HG02798 (cell line): ENCODE data around the gene KCNG2.

Source experiments
- ATAC-seq: cut with Tn5 transposase; IDR thresholded peaks from one replicate; pipeline ENCODE4 v1.9.1; 2021; ENCODE audit warnings: mild to moderate bottlenecking; ENCODE audit not compliant: unreplicated experiment, poor library complexity

The KCNG2 gene

DNA sequence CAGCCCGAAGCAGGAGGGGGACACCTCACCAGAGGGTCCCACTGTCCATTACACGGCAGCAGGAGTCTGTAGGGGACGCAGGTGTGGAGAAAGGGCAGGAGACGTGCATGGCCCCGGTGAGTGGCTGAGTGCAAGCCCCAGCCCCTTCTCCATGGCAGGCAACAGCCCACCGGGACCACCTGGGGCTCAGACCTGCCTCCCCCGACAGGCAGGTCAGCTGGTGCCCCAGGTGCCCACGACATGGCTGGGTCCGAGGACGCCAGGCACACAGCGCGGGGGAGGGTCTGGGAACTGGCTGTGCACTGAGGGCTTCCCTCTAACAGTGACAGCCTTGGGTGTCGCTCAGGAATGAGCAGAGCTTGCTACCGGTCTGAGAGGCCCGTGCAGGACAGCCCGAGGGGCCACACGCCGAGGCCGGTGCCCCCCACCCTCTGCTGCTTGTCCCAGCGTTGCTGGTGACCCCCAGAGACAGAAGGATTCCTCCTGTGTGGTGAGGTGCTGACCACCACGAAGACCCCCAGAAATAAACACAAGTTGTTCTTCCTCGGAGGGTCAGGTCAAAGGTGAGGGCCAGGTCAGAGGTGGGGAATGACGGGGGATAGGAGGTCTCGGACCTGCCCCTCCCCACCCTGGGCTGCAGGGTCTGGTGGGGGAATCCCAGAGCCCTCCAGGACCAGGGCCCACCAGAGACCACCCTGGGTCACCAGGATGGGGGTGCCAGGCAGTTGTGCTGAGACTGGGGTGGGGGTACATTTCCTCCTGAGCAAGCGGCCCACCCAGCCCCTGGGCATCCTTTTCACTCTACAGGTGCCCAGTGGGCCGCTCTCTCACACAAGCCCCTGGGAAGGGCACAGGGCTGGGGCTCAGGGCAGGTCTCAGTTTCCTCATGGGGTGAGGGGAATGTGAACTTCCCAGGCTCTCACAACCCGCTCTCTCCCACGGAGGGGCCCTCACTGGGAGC is 103.2 kb downstream of the KCNG2 start:
- no peak for ATAC-seq

DNA sequence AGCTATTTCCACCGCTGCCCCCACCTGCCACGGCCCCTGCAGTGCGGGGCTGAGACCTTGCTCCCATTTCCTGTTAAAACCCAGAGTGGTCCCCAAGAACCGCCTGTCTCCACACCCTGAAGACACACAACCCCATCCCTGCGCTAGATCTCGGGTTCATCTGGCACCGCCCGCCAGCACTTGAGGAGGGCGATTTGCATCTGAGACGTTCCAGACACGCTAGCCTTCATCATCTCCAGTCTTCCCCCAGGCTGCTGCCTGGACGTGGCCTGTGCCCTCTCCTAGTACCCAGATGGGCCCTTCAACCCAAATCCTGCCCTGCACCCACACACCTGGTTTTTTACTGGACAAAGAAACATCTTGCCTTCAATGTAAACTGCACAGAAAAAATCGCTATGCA is 103.9 kb downstream of the KCNG2 start:
- no peak for ATAC-seq

DNA sequence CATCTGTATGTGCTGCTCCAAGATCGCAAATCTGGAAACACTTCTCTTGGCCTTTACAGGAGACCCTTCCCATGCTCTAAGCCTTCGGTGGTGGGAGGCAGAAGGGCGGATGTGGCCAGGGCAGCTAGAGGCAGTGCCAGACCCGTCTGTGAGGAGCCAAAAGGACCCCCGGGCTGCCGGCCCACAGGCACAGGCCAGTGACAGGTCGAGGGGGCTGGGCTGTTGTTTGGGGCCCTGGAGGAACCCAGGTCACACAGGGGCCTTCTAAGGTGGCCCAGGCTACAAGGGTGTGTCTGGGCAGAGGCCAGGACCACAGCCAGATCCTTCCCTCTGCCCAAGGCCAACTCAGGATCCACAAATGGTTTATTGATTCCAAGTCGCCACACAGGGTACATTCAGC is 104.3 kb downstream of the KCNG2 start:
- ATAC-seq, result no peak

DNA sequence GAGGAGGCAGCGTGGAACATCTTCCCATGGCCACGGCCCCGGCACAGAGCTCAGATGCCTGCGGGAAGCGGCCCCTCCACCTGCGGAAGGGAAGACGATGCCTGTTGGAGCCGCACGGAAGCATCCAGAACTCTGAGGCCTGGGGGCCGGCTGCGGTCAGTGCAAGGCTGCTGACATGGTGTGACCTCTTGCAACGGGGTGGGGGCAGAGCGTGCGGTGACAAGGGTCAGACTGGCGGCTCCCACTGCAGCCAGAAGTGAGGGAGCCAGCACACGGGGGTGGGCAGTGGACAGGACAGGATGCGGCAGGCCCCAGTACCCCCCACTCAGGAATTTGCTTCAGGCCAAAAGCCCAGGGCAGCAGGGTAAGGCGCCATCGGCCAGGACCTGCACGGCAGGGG is 104.9 kb downstream of the KCNG2 start:
- no peak for ATAC-seq

DNA sequence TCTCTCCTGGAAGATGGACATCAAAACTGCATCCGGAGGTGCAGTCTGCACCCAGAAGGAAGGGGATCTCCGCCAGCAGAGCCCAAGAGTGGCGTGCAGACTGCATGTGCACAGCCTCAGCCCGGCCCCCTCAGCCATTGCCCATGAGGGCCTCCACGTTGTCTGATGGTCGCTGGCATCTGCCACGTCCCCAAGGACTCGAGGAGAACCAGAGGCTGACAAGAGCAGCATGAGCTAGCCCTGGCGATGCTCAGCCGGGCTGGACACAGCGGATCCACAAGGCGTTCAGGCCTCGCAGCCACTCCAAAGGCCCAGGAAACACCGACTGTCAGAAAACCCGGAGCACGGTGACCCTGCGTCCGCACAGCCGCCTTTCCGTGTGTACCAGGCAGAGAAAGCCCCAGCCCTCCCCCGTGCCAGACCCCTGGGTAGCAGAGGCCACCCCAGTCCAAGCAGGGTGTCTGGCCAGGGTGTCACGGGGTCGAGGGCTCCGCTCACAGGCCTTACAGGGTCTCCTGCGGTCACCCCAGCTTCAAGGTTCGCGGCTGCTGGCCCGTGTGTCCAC is 105.4 kb downstream of the KCNG2 start:
- ATAC-seq, result no peak

DNA sequence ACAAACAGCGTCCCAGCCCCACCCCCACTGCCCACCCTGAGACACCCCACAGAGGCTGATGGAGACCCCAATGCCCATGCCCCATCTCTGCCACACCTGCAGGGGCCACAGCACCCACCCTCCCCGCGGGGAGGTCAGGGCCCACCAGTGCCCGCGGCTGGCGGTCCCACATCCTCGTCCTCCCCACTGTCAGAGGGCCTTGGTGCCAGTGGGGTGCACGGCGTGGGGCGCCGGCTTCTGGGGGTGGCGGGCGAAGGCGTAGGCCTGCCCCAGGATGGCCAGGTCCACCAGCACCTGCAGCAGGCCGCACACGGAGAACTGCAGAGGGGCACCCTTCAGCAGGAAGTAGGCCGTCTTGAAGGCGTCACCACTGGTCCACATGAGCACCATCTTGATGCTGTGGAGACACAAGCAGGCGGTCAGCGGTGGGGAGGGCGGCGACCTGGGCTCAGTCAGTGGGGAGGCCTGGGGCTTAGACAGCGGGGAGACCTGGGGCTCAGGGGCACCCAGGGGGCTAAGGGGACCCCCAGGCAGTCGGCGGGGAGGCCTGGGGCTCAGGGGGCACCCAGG is 106.1 kb downstream of the KCNG2 start:
- ATAC-seq, result no peak

DNA sequence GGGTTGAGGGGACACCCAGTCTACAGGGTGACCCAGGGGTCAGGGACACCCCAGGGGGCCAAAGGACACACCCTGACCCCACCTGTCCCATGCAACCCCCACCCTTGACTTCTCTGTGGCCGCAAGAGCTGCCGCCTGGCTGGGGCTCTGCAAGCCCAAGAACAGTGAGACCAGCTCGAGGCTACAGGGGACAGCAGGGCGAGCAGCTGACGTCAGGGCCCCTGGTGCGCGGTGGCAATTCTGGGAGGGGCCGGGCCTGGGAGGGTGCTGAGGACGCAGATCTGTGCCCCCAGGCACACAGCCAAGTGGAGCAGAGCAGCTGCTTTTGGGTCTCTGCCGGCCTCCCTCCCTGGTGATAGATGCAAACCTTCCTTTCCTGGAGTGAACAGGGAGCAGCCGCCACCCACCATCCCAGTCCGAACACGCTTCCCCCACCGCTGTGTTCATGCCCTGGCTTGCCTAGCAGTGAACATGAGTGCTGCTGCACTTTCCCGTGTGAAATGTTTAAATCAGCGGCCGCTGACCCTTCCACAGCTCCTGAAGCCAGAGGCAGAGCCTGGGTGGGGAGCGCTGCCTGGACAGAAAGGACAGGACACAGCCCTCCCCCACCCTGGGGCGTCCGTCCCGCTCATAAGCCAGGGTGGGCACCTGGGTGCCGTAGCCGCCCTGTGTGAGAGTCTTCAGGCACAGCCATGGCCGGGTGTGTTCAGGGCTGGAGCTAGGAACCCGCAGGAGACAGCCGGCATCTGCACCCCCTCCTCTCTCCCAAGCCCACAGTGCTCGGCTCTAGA is 106.8 kb downstream of the KCNG2 start:
- no peak for ATAC-seq

DNA sequence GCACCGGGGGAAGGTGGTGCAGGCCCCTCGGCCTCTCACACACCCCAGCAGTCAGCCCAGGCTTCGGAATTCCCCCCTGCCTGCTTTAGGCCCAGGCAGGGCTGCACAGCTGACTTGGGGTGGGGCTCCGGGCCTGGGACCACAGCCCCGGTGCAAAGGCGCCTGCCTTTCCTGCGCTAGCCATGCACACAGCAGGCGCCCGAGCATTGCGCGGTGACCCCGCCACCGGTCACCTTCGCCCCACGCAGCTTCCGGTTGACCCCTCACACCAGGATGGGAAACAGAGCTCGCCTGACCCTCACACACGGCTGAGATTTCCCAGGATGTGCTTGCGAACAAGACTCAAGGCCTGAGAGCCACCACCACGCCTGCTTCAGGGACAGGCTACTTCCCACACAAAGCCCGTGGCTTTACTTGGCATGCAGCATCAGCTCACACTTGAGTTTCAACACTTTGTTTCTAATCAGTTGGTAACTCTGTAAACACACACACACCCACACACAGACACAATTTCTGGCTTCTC is 107.7 kb downstream of the KCNG2 start:
- no peak for ATAC-seq

DNA sequence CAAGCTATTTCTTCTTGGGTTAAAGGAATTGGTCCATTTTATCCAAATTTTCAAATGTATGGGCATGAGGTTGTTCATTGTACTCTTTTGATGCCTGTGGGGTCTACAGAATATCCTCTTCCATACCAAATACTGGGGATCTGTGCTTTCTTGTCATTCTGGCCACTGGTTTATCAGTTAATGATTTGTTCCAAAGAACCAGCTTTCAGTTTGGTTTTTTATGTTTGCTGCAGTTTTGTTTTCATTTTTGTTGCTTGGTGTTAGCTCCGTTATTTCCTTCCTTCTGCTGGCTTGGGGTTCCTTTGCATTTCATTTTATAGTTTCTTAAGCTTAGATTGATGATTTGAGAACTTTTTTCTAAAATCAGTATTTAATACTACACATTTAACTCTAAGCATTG is 108.3 kb downstream of the KCNG2 start:
- ATAC-seq, result no peak

DNA sequence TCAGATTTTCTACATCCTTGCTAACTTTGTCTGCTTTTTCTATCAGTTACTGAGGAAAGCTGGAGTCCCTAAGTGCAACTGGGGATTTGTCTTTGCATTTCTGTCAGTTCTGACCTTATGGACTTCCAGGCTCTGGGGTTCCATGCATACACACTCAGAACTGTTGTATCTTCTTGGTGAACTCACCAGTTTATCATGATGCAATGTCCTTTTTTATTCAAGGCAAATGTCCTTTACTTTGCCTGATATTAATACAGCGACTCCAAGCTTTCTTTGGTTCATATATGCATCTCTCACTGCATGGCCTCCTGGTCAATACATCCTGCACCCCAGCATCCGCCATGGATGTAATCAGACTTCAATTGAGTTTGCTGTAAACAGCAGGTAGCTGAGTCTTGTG is 109.0 kb downstream of the KCNG2 start:
- no peak for ATAC-seq

DNA sequence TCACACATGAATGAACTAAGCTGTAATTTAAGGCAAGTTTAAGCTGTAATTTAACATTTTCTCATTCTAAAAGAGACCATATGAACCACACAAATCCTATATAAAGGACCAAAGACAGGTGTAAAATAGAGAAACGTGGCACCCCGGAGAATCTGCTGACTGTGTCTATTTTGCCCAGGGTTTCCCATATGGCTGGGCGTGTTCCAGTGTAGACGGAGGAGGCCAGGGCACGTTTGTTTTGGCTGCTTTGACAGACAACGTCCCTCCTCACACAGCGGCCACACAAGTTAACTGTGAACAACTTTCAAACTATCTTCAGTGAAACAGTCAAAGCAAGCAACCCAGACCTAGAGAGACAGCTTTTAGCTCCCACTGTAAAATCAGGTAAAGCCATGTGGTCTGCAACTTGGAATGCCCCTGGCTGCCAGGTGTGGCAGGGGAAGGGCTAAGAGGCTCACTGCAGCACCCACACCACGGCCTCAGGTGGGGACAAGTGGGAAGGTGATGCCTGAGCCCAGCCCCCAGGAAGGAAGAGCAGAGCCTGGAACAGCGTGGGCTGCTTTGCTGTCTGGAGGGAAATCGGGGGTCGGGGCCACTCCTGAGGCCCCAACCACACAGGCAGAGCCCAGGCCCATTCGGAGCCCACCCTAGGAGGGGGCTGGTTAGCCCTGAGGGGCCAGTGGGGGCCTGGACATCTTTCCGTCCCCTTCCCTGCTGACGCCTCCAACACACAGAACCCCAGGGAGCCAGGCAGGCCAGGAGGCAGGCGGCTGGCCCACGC is 113.0 kb downstream of the KCNG2 start:
- no peak for ATAC-seq

DNA sequence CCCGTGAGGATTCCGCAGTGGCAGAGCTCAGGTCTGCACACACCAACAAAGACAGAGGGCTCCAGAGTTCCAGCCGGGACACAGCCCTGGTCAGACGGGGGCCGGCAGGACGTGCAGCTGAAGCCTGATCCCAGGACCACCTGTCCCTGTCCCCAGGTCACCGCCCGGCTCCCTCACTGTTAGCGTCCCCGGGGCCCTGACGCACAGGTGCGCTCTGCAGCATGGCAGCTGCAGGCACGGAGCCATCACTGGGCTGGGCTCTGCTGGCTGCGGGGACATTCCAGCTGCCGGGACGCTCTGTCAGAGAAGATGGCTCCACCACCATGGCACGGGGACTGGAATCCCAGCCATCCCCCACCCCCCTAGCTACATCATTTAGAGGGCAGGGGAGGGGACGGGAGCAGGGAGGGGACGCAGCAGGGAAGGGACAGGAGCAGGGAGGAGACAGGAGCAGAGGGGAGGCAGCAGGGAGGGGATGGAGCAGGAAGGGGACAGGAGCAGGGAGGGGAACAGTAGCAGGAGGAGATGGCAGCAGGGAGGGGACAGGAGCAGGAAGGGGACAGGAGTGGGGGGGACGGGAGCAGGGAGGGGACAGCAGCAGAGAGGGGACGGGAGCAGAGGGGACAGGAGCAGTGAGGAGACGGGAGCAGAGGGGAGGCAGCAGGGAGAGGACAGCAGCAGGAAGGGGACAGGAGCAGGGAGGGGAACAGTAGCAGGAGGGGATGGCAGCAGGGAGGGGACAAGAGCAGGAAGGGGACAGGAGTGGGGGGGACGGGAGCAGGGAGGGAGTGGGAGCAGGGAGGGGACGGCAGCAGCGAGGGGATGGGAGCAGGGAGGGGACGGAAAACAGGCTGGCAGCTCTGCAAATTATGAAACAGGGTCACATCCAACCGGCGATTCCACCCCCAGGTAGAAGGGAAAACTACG is 113.9 kb downstream of the KCNG2 start:
- ATAC-seq, result no peak

DNA sequence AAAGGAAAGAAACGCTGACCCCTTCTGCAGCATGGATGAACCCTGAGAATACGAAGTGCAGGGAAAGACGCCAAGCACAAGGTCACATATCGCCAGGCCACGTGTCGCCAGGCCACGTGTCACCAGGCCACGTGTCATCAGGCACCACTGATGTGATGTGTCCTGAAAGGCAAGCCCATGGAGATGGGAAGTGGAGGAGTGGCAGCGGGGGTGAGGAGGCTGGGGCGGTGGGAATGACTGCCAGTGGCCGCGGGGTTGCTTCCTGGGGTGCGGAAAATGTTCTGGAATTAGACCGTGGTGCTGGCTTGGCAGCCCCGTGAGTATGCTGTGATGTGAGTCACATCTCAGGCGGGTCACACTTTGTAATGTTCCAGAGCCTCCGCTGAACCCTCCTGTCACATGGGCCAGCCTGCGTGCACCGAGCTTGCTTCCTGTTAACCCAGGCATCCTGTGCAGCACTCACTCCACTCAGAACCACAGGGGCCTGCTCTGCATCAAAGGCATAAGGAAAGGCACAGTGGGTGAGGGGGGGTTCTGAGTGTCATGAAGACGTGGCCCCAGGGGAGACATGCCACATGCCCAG is 114.8 kb downstream of the KCNG2 start:
- ATAC-seq, result no peak

DNA sequence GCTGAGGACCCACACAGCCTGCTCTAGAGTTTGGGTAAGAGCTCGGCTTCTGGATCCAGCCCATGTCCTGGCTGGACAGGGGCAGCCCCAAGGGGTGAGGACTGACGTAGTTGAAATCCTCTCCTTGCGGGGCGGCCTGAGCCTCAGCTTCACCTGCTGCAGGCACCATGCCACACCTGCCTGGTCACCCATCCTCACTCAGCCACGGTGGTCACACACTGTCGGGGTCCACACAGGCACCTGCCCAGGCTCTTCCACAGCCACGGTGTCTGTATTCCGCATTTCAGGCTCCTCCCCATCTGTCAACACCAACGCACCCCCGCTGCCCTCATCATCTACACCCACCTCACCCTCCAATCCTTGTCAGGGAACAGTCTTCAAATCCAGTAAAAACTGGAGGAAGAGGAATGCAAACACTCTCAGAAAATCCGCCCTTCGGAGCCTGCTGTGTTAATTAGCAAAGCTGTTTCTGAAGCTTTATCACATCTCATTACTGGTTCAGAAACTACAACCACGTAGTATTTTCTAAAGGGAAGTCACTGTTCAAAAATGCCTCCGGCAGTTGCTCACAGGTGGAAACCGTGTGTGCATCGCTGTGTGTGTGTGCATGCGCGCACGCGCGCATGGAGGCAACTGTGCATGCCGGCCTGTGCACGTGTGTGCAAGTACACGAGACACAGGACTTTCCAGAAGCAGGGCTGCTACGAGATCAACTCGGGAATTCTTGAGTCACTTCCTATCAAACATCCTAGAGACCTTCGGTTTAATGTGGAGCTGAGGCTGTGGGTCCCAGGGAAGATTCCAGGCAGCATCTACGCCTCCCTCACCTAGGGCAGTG is 115.5 kb downstream of the KCNG2 start:
- ATAC-seq, result no peak

DNA sequence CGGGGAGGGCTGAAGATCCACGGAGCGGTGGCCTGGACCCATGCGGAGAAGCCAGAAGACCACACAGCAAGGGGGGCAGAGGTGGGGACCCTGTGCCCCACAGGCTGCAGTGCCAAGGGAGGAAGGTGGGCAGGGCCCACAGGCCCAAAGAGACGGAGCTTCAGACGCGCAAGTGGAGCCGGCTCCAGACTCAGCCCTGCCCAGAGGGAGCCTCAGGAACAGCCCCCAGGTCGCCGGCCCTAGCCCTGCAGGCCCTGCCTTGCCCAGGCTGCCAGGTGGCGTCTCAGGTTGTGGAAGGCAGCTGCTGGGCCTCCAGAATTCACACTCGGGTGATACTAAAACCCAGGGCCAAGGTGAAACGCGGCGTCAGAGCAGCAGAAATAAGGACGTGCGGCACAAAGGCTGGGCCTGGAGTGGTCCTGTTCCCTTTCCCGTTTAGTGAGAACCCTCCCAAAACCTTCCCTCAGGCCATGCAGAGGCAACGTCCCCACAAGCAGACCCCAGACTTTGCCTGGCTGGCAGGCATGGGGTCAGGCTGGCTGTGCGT is 116.9 kb downstream of the KCNG2 start:
- no peak for ATAC-seq

DNA sequence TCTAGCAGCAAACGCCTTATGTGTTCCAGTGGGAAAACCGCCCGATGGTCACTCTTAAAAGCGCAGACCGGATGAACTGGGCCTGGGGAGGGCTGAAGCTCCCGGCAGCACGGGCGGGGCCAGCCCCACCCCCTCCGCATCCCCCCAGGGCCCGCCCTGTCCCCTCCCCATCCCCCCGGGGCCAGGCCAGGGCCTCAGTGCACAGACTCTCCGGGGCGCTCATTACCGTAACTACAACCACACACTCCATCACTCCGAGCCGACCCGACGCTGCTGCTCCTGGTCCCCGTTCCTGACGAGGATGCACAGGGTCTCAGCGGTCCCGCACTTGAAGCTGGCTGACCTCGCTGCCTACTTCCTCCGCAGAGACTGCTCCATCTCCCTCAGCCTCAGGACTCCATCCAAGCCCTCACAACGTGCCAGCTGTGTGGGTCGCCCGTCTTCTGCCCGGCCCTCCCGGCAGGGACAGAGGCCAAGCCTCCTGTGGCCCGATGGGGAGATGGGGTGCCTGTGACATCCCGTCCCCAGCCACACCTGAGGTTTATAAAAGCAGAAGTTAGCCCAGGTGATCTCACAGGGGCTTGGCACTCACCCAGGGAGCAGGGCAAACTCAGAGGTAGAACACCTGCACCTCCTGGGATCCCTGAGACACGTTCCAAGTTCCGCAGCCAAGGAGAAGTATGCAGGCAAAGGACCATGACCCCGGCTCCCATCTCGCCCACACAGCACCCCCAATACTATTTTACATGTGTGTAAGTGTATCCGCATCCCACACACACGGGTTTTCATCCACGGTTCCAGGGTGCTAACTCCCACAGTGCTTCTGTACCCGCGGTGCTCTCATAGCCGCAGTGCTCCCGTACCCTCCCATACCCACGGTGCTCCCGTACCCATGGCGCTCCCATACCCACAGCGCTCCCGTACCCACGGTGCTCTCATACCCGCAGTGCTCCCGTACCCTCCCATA is 117.7 kb downstream of the KCNG2 start:
- ATAC-seq, result no peak
